Measurements from ENCODE around the gene DYNC1I1.

Gene DYNC1I1

GRCh38 chr7:95772298-95772770 is at the start of gene DYNC1I1:
Gene DYNC1I1, plus strand, starts transcription at chr7:95772554. Its CDS starts 32,176 bp downstream, at chr7:95804730.
- peak; percentile 36 to 39 for DNase-seq

GRCh38 chr7:95723583-95724180 is 48.7 kb upstream of the DYNC1I1 start:
- no peak for DNase-seq

GRCh38 chr7:95725205-95725604 is 47.1 kb upstream of the DYNC1I1 start:
- no peak for DNase-seq

GRCh38 chr7:95730493-95731280 is 41.7 kb upstream of the DYNC1I1 start:
- no peak for DNase-seq

- no peak for DNase-seq
These were observed 35.7 kb upstream of the DYNC1I1 start for GRCh38 chr7:95736635-95737034.

GRCh38 chr7:95737828-95738505 is 34.4 kb upstream of the DYNC1I1 start:
- DNase-seq, result no peak

GRCh38 chr7:95749044-95749443 is 23.3 kb upstream of the DYNC1I1 start:
- no peak for DNase-seq

- no peak for DNase-seq
These were observed 22.8 kb upstream of the DYNC1I1 start for GRCh38 chr7:95749515-95749914.

GRCh38 chr7:95753440-95753839 is 18.9 kb upstream of the DYNC1I1 start:
- DNase-seq, result no peak

- no peak for DNase-seq
These were observed 16.9 kb upstream of the DYNC1I1 start for GRCh38 chr7:95755277-95755934.

- no peak for DNase-seq
These were observed 14.2 kb upstream of the DYNC1I1 start for GRCh38 chr7:95758187-95758586.

GRCh38 chr7:95766086-95766485 is 6.3 kb upstream of the DYNC1I1 start:
- no peak for DNase-seq

GRCh38 chr7:95766657-95767056 is 5.7 kb upstream of the DYNC1I1 start:
- no peak for DNase-seq

- DNase-seq, result no peak
These were observed 622 bp downstream of the DYNC1I1 start for GRCh38 chr7:95772771-95773581.

GRCh38 chr7:95776561-95777185 is 4.3 kb downstream of the DYNC1I1 start:
- DNase-seq, result no peak

GRCh38 chr7:95777269-95777668 is 4.9 kb downstream of the DYNC1I1 start:
- no peak for DNase-seq

GRCh38 chr7:95780665-95781064 is 8.3 kb downstream of the DYNC1I1 start:
- DNase-seq, result no peak

GRCh38 chr7:95781961-95782586 is 9.7 kb downstream of the DYNC1I1 start:
- no peak for DNase-seq

GRCh38 chr7:95784796-95785195 is 12.4 kb downstream of the DYNC1I1 start:
- no peak for DNase-seq

GRCh38 chr7:95788258-95788657 is 15.9 kb downstream of the DYNC1I1 start:
- DNase-seq, result no peak

- DNase-seq, result no peak
These were observed 16.5 kb downstream of the DYNC1I1 start for GRCh38 chr7:95788884-95789283.

Measured in activated CD4-positive, alpha-beta T cell treated with anti-CD3 and anti-CD28 coated beads, Interleukin-2, amount 50 U/mL, for 48 hours (primary cell).